Measurements from ENCODE around the gene SORBS2.

Gene SORBS2

DNA sequence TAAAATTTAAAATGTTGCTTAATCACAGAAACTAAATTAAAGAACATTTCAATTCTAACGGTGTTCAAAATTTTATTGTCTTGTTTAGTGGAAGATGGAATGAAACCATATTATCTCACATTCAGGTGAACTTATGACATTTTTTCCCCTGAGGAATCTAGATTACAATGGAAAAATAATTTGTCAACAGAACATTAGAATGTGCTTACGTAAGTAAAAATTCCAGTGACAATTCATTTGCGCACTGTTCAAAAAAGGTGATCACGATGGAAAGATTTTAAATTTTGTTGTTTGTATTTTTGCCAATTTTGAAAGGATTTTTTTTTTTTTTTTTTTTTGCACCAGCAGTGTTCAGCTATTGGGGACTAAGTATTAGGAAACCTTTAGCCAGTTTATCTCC lies 23.3 kb upstream of the SORBS2 start:
- no peak for DNase-seq (ENCODE audit: low read depth)

- no peak for DNase-seq (ENCODE audit: low read depth)
Observed at GRCh38 chr4:185834778-185835177, 22.8 kb upstream of the SORBS2 start.

DNA sequence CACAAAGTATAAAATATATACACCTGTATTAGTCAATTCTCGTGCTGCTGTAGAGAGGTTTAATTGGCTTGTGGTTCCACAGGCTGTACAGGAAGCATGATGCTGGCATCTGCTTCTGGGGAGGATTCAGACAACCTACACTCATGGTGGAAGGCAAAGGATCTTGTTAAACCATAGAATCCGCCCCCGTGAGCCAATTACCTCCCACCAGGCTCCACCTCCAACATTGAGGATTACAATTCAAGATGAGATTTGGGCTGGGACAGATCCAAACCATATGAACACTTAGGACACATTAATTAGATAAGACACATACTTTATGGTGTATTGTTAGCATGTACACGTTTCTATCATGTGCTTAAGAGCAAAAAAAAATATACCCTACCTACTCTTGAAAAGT lies 22.1 kb upstream of the SORBS2 start:
- no peak for DNase-seq (ENCODE audit: low read depth)

DNA sequence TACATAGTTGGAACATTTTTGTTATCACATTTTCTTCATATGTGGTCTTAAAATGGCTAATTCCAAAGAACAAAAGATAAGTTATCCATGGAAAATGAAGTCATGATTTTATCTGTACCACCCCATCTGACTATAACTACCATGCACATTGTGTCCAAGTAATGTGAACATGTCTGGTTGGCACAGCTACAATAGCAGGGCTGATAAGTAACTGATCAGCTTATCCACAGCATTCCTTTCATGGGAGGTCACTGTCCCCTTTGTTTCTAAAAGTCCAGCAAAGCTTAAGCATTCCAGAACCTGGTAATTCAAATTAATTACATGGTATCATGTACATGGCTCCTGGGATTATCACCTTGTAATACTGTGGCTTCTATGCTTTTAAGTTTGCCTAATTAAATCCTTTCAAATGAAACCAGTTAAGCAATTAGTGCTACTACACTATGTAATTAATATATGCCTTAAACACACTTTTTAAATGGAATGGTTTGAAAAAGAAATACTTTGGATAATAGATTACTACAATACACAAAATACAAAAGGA lies 21.1 kb upstream of the SORBS2 start:
- DNase-seq (ENCODE audit: low read depth): no peak

GRCh38 chr4:185831125-185831815 lies 19.3 kb upstream of the SORBS2 start:
- no peak for DNase-seq (ENCODE audit: low read depth)

- no peak for DNase-seq (ENCODE audit: low read depth)
Observed at GRCh38 chr4:185830263-185830994, 18.4 kb upstream of the SORBS2 start.

- DNase-seq (ENCODE audit: low read depth): no peak
Observed at GRCh38 chr4:185826381-185826780, 14.4 kb upstream of the SORBS2 start.

- no peak for DNase-seq (ENCODE audit: low read depth)
Observed at GRCh38 chr4:185825737-185826136, 13.7 kb upstream of the SORBS2 start.

DNA sequence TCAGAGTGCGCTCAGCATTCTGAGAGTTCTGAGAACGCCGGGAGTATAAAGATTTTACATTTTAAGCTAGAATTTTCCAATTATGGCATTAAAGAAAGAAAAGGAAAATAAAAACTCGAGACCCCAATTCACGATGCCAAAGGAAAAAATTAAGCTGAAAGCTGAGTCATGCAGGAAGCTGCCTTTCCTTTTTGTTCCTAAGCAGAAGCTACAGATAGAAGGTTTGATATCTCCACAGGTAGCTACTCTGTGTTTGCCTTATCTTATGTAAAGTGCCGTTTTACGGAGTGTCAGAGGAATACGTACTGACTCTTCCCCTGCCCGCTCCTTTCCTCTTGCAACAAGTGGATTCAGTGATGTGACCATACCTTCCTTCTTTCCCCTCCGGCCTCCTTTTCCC lies 10.8 kb upstream of the SORBS2 start:
- no peak for DNase-seq (ENCODE audit: low read depth)

DNA sequence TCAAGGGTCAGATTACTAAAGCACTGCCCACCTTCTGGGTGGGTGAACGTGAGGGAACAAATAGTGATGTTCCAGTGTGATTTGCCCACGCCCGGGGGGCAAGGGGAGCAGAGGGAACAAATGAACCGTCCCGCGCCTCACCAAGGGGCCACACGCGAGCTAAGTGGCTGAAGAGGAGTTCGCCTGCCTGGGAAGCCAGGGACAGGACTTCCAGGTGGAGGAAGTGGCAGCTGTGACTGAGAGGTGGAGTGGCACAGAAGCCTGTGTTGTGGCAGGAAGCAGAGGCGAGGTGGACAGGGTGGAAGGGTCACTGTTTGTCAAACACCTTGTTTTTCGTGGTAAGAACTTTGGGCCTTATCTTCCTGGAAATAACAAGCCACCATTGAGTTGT lies 9.0 kb upstream of the SORBS2 start:
- no peak for DNase-seq (ENCODE audit: low read depth)

GRCh38 chr4:185820146-185821028 lies 8.4 kb upstream of the SORBS2 start:
- DNase-seq (ENCODE audit: low read depth): no peak

GRCh38 chr4:185819144-185819543 lies 7.2 kb upstream of the SORBS2 start:
- no peak for DNase-seq (ENCODE audit: low read depth)

GRCh38 chr4:185817403-185817818 lies 5.4 kb upstream of the SORBS2 start:
- no peak for DNase-seq (ENCODE audit: low read depth)

DNA sequence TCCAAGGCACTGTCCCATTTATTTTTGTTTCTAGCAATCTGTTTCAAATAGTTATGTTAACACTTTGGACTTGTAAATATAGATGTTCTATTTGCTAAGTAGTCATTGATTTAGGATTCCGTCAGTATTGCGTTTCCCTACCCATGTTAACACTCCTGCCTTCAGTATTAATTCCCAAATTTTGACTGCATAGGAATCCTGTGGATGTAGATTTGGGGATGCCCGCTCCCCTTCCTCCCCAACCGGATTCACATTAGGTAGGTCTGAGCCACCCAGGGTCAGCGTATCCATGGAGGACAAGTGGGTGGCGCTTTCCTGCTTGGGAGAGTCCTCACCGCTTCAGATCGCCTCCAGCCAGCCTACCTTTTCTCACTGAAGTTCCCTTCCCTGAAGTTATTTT lies 1.1 kb upstream of the SORBS2 start:
- no peak for DNase-seq (ENCODE audit: low read depth)

- no peak for DNase-seq (ENCODE audit: low read depth)
Observed at GRCh38 chr4:185810746-185811508, 1.1 kb downstream of the SORBS2 start.

- no peak for DNase-seq (ENCODE audit: low read depth)
Observed at GRCh38 chr4:185809533-185810071, 2.4 kb downstream of the SORBS2 start.

DNA sequence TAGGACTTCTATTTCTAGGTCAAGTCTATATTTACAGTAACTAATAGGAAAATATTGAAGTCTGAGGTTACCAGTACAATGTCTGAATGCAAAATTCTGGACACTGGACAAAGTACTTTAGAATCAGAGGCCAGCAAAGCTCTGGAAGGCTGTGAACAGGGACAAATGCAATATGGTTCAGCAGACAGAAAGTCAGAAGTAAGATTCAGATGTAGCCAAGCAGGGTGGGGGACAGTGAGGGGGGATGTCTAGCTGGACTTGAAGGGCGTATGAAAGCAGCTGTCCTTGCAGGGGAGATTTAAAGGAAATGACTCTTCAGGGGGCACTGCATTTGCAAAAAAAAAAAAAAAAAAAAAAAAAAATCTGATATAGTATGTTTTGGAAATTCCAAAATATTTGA lies 2.9 kb downstream of the SORBS2 start:
- DNase-seq (ENCODE audit: low read depth): no peak

DNA sequence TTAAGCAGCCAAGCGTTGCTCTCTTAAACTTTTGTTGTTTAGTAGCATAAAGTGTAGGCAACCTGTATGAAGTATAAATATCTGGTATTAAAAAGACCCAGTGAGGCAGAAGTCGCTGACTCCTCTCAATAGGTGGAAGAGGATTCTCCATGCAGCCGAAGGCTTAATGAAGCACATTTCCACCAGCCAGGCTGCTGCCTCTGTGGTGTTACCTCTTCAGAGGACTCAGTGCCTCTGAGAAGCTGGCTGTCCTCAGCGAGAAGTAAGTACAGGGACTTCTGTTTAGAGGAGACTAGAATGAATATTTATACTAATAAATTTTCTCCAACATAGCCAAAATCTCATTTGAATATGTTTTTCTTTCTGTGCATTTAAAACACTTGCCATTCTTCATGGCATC lies 6.0 kb downstream of the SORBS2 start:
- no peak for DNase-seq (ENCODE audit: low read depth)

DNA sequence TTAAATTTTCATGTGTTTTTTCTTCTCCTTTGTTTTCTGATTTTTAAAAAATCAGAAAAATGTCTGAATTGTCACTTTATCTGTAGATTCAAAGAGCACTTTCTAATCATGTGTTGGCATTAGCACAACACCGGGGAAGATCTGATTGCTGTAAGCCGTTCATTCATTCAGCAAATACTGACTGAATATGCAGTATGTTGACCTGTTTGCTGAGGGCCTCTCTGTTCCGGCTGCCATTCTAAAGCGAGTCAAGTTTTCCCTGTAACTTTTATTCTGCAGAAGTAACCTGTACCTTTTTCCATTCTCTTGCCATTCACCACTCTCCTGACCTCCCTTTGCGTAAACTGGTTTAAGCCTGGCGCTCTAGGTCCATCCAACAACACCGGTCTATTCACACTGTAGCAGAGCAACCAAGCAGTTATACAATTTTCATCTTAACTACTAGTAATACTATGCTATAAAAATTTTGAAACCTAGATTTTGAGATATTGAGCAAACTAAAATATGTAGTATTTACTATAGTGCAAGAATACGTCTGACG lies 6.7 kb downstream of the SORBS2 start:
- DNase-seq (ENCODE audit: low read depth): no peak

GRCh38 chr4:185803022-185803421 lies 9.0 kb downstream of the SORBS2 start:
- no peak for DNase-seq (ENCODE audit: low read depth)

DNA sequence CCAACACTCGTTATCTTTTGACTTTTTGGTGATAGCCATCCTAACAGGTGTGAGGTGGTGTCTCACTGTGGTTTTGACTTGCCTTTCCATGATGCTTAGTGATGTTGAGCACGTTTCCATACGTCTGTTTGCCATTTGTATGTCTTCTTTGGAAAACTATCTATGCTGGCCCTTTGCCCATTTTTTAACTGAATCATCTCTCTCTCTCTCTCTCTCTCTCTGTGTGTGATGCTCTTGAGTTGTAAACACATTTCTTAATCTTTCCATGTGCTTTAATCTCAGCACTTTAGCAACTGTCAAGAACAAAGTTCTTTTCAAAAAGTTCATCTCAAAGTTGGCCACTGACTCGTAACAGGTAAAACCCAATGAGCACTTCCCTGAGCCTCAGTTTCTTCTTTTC lies 10.5 kb downstream of the SORBS2 start:
- DNase-seq (ENCODE audit: low read depth): no peak
